ENCODE measurements around the gene SEZ6L.
A peak's percentile ranks its signal among the peaks of the same experiment; 100 is the strongest.

The SEZ6L gene

DNA sequence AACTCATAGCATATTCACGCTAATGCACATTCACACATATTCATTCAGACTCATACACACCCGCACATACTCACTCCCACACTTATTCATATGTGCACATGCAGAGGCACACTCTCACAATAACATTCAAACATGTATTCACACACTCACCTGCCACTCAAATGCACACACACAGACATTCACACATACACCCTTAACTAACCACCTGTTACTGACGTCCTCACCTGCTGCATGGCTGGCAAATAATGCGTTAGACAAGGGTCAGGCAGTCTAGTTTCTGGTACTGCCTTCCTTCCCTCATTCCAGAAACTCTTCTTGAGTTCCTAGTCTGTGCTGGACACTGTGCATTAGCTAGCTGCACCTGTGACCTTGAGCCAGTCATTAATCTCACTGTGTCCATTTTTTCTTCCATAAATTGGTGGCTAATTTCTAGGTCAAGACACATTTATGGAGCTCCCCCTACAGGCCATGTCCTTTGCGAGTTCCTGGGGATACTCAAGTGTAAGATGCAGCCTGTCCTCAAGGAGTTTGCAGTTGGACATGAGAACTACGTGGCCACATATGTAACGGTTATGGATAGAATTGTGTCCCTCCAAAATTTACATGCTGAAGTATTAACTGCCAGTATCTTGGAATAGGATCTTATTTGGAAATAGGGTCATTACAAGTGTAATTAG lies 34.5 kb upstream of the SEZ6L start:
- no peaks in the 10 kb centered on the region for H3F3A ChIP-seq (ENCODE audit: insufficient read depth, low read length)
- no peaks in the 10 kb centered on the region for H3K9me3 ChIP-seq (ENCODE audit: low read length)
- TF ChIP-seq, protein P1, sequence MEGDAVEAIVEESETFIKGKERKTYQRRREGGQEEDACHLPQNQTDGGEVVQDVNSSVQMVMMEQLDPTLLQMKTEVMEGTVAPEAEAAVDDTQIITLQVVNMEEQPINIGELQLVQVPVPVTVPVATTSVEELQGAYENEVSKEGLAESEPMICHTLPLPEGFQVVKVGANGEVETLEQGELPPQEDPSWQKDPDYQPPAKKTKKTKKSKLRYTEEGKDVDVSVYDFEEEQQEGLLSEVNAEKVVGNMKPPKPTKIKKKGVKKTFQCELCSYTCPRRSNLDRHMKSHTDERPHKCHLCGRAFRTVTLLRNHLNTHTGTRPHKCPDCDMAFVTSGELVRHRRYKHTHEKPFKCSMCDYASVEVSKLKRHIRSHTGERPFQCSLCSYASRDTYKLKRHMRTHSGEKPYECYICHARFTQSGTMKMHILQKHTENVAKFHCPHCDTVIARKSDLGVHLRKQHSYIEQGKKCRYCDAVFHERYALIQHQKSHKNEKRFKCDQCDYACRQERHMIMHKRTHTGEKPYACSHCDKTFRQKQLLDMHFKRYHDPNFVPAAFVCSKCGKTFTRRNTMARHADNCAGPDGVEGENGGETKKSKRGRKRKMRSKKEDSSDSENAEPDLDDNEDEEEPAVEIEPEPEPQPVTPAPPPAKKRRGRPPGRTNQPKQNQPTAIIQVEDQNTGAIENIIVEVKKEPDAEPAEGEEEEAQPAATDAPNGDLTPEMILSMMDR (IDR thresholded peaks at IDR 0.05; ENCODE audit: low read length) = peak; percentile 60
- TF ChIP-seq EZH2 (IDR thresholded peaks at IDR 0.05; ENCODE audit: borderline replicate concordance, low read length) = no peak
- H3K27ac ChIP-seq (ENCODE audit: low read depth, low read length, poor library complexity, severe bottlenecking) = no peak overlapping the region
- H3K9me2 ChIP-seq (ENCODE audit: low read depth, low read length) = no peaks in the 10 kb centered on the region
- no peaks in the 10 kb centered on the region for H4K20me1 ChIP-seq (ENCODE audit: insufficient read depth, low read length)
- H3K4me1 ChIP-seq (ENCODE audit: insufficient read depth, low read length, severe bottlenecking) = no peaks in the 10 kb centered on the region
- H3K27me3 ChIP-seq (ENCODE audit: insufficient read depth, low read length) = no peaks in the 10 kb centered on the region
- H3K9ac ChIP-seq (ENCODE audit: low read length) = no peak overlapping the region
- no peaks in the 10 kb centered on the region for H3K36me3 ChIP-seq (ENCODE audit: insufficient read depth, low read length)
- H2AFZ ChIP-seq (ENCODE audit: low read length) = no peak overlapping the region
- H3K4me3 ChIP-seq (ENCODE audit: low read depth, low read length, poor library complexity, severe bottlenecking) = no peak overlapping the region
- no peaks in the 10 kb centered on the region for H3K79me2 ChIP-seq (ENCODE audit: insufficient read depth, low read length)
- no peak overlapping the region for H3K4me2 ChIP-seq (ENCODE audit: low read length)

DNA sequence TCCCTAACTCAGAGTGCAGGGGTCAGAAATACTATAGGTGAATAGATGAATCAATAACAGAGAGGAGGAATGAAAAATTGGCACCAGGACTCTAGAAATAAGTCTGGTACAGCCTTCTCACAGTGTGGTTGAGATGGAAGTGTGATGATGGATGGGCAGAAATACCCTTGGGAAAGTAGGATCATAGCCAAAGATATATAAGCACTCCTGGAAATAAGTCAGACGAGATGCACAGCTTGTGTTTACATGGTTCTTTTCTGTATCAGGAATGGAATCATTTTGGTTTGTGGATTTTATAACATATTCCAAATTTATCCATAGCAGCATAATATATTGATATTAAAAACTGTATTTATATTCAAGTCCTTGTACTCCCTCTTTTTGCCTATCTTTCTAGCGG lies 33.5 kb upstream of the SEZ6L start:
- no peaks in the 10 kb centered on the region for H3K36me3 ChIP-seq (ENCODE audit: insufficient read depth, low read length)
- H3K27me3 ChIP-seq (ENCODE audit: insufficient read depth, low read length) = no peaks in the 10 kb centered on the region
- no peaks in the 10 kb centered on the region for H3K4me1 ChIP-seq (ENCODE audit: insufficient read depth, low read length, severe bottlenecking)
- H3K4me2 ChIP-seq (ENCODE audit: low read length) = no peak overlapping the region
- no peak overlapping the region for H2AFZ ChIP-seq (ENCODE audit: low read length)
- no peak overlapping the region for H3K9ac ChIP-seq (ENCODE audit: low read length)
- no peak overlapping the region for H3K27ac ChIP-seq (ENCODE audit: low read depth, low read length, poor library complexity, severe bottlenecking)
- H3K79me2 ChIP-seq (ENCODE audit: insufficient read depth, low read length) = no peaks in the 10 kb centered on the region
- H3F3A ChIP-seq (ENCODE audit: insufficient read depth, low read length) = no peaks in the 10 kb centered on the region
- no peaks in the 10 kb centered on the region for H3K9me2 ChIP-seq (ENCODE audit: low read depth, low read length)
- no peaks in the 10 kb centered on the region for H3K9me3 ChIP-seq (ENCODE audit: low read length)
- H4K20me1 ChIP-seq (ENCODE audit: insufficient read depth, low read length) = no peaks in the 10 kb centered on the region
- TF ChIP-seq EZH2 (IDR thresholded peaks at IDR 0.05; ENCODE audit: borderline replicate concordance, low read length) = no peak
- TF ChIP-seq, protein P1 (IDR thresholded peaks at IDR 0.05; ENCODE audit: low read length) = no peak
- no peak overlapping the region for H3K4me3 ChIP-seq (ENCODE audit: low read depth, low read length, poor library complexity, severe bottlenecking)

DNA sequence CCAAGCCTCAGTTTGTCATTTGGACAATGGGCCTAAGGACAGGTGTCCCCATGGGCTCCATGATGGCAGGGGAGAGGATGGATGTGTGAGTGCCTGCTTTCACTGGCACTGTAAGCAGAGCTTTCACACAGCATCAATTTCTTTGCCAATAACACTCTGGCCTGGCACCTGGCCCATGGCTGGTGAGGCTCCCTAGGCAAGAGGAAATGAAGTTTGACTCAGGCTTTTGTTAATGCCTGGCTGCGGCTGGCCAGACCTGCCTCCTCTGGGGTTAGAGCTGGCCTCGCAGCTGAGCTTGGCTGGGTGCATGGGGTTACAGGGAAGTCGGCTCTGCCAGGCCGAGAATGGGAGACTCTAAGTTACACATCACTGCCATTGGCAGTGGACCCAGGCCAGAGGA lies 30.0 kb upstream of the SEZ6L start:
- no peaks in the 10 kb centered on the region for H3K27me3 ChIP-seq (ENCODE audit: insufficient read depth, low read length)

More for the DNA sequence above, 30.0 kb upstream of the SEZ6L start:
- no peak overlapping the region for H3K4me2 ChIP-seq (ENCODE audit: low read length)
- H2AFZ ChIP-seq (ENCODE audit: low read length) = no peak overlapping the region
- H3K9me2 ChIP-seq (ENCODE audit: low read depth, low read length) = no peaks in the 10 kb centered on the region
- no peaks in the 10 kb centered on the region for H3K36me3 ChIP-seq (ENCODE audit: insufficient read depth, low read length)
- no peaks in the 10 kb centered on the region for H3K9me3 ChIP-seq (ENCODE audit: low read length)
- no peak overlapping the region for H3K4me3 ChIP-seq (ENCODE audit: low read depth, low read length, poor library complexity, severe bottlenecking)
- no peak overlapping the region for H3K27ac ChIP-seq (ENCODE audit: low read depth, low read length, poor library complexity, severe bottlenecking)
- H3F3A ChIP-seq (ENCODE audit: insufficient read depth, low read length) = no peaks in the 10 kb centered on the region
- H3K9ac ChIP-seq (ENCODE audit: low read length) = no peak overlapping the region
- TF ChIP-seq EZH2 (IDR thresholded peaks at IDR 0.05; ENCODE audit: borderline replicate concordance, low read length) = no peak
- TF ChIP-seq, protein P1 (IDR thresholded peaks at IDR 0.05; ENCODE audit: low read length) = no peak
- no peaks in the 10 kb centered on the region for H3K79me2 ChIP-seq (ENCODE audit: insufficient read depth, low read length)
- no peaks in the 10 kb centered on the region for H4K20me1 ChIP-seq (ENCODE audit: insufficient read depth, low read length)
- H3K4me1 ChIP-seq (ENCODE audit: insufficient read depth, low read length, severe bottlenecking) = no peaks in the 10 kb centered on the region
